Psoas muscle (tissue), 8 donors: ENCODE data around the gene TRIM71. TPM values are rescaled to one million over a fixed set of nuclear protein-coding genes. Genes with fewer than 3 reads are reported as not detected.
"Not testable (repeated sequence)": the region's sequence is repeated elsewhere in the genome, so short reads cannot be mapped to it uniquely, and the experiment has no call there.

Experiments
- ATAC-seq, 4 donors: fragments of 200-7000 bp; cut with Tn5 transposase; one replicate each; pipeline ENCODE4 v1.9.1; 2020; ENCODE audit warnings: moderate library complexity in 3 of 4, mild to moderate bottlenecking in 2 of 4
- DNase-seq, 2 donors: peaks; one replicate each; pipeline ENCODE4 v3.0.0-alpha.2; 2020
- H3K27ac ChIP-seq: fragments of 200-600 bp; one replicate; pipeline ENCODE4 v1.8.0; 2022
- H3K27me3 ChIP-seq, 3 donors: fragments of 200-600 bp in 1 of 3; one replicate each; pipeline versions ENCODE4 v1.6.1 to v1.8.0; 2013 to 2022; ENCODE audit warnings: low read length in 2 of 3, mild to moderate bottlenecking in 2 of 3, moderate library complexity in 1 of 3; ENCODE audit not compliant: insufficient read depth in 3 of 3
- H3K36me3 ChIP-seq, 2 donors: fragments of 200-600 bp in 1 of 2; one replicate each; pipeline versions ENCODE4 v1.6.1 to v1.8.0; 2013 to 2022; ENCODE audit warnings: low read depth in 1 of 2, mild to moderate bottlenecking in 1 of 2, moderate library complexity in 1 of 2; ENCODE audit not compliant: insufficient read depth in 1 of 2
- H3K4me1 ChIP-seq: fragments of 200-600 bp; one replicate; pipeline ENCODE4 v1.8.0; 2022
- H3K4me3 ChIP-seq: fragments of 200-600 bp; one replicate; pipeline ENCODE4 v1.8.0; 2022; ENCODE audit warnings: mild to moderate bottlenecking
- H3K9me3 ChIP-seq: fragments of 200-600 bp; one replicate; pipeline ENCODE4 v1.8.0; 2022
- WGBS, 3 donors: extraction: QIAGEN DNeasy Blood & Tissue Kit; methylation state at CpG; one replicate each; pipeline versions ENCODE4 v1.1.6 to v1.1.7; 2013; 5-methylcytosine and 5-hydroxymethylcytosine counted together
- intact Hi-C, 2 donors: fragments of 100-400 bp; cut with DNase I; formaldehyde crosslinking; loops; one replicate each; pipeline versions ENCODE4 v1.11.0 to v1.14.2; 2022
- polyA plus RNA-seq, 3 donors: library from polyadenylated mRNA; stranded (reverse); fragments of 200-250 nt; gene quantifications; one replicate each; pipeline ENCODE4 v1.2.3, GENCODE V29; 2013
- total RNA-seq, 4 donors: library from RNA; stranded (reverse); fragmentation: NEBNext Ultra II Directional in 2 of 4; extraction: Animal tissue kit (Norgen Biotek cat#: 25700) in 2 of 4; gene quantifications; one replicate each; pipeline versions ENCODE4 v1.2.1 to v1.2.4, GENCODE V29; 2021 to 2023
- TF ChIP-seq, protein P1 (sequence below): fragments of 200-600 bp; IDR thresholded peaks from one replicate; pipeline ENCODE4 v1.8.0; 2022; ENCODE audit warnings: antibody characterized with exemption
- donor health status: healthy with polysubstance abuse.
- donor health status: DM: no; HTN: no; CAD: no; lungs with moderate emphysema.
- donor health status: Bipolar disorder and iron deficiency.
- donor health status: healthy.
- donor health status: DM: yes; HTN: yes; CAD: no.
- donor health status: DM: no; HTN: no; CAD: no.
- donor health status: DM: no; HTN: no; CAD: no.
- donor health status: DM: yes; HTN: yes; CAD: no.

TRIM71 gene
- total and polyA plus RNA-seq, 7 donors: 0.01 TPM; not detected in 6

DNA sequence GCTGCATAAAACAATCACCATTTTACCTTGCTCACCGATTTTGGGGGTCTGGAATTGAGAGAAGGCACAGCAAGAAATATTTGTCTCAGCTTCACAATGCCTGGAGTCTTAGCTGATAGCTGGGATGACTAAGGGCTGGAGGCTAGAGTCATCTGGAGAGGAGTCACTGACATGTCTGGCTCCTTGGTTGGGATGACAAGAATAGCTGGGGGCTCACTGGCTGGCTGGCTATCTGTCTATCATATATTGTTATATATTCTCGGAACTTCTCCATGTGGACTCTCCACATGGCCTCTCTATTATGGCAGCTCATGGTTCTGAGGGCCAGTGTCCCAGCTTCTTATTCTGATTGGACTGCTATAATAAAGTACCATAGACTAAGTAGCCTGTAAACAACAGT lies 20.0 kb upstream of the TRIM71 start:
- Histone ChIP-seq H3K9me3 (no peaks in the 10 kb centered on the region), H3K27ac (no peak overlapping the region), H3K36me3 (no peaks in the 10 kb centered on the region), H3K27me3 (no peaks in the 10 kb centered on the region), H3K4me3 (no peak overlapping the region), H3K4me1 (no peaks in the 10 kb centered on the region)
- intact Hi-C loops: no loop called here
- WGBS, 3 donors: 85 to 92% (median 86%) methylated on average over 2 of the region's 2 CpGs
- DNase-seq (no peak), ATAC-seq (no peak)
- TF ChIP-seq, protein P1, sequence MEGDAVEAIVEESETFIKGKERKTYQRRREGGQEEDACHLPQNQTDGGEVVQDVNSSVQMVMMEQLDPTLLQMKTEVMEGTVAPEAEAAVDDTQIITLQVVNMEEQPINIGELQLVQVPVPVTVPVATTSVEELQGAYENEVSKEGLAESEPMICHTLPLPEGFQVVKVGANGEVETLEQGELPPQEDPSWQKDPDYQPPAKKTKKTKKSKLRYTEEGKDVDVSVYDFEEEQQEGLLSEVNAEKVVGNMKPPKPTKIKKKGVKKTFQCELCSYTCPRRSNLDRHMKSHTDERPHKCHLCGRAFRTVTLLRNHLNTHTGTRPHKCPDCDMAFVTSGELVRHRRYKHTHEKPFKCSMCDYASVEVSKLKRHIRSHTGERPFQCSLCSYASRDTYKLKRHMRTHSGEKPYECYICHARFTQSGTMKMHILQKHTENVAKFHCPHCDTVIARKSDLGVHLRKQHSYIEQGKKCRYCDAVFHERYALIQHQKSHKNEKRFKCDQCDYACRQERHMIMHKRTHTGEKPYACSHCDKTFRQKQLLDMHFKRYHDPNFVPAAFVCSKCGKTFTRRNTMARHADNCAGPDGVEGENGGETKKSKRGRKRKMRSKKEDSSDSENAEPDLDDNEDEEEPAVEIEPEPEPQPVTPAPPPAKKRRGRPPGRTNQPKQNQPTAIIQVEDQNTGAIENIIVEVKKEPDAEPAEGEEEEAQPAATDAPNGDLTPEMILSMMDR: no peak

DNA sequence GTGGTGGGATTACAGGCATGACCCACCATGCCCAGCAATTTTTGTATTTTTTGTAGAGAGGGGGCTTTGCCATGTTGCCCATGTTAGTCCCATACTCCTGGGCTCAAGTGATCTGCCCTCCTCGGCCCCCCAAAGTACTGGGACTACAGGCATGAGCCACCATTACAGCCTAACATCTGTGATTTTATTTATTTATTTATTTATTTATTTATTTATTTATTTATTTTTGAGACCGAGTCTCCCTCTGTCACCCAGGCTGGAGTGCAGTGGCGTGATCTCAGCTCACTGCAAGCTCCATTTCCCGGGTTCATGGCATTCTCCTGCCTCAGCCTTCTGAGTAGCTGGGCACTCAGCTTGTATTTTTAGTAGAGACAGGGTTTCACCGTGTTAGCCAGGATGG lies 16.4 kb upstream of the TRIM71 start:
- H3K4me1 ChIP-seq, DNase-seq, H3K27me3 ChIP-seq, ATAC-seq, H3K9me3 ChIP-seq, intact Hi-C loops, H3K27ac ChIP-seq, H3K4me3 ChIP-seq, H3K36me3 ChIP-seq: not testable (repeated sequence)
- WGBS, 3 donors: 79 to 88% (median 81%) methylated on average over 5 of the region's 5 CpGs

DNA sequence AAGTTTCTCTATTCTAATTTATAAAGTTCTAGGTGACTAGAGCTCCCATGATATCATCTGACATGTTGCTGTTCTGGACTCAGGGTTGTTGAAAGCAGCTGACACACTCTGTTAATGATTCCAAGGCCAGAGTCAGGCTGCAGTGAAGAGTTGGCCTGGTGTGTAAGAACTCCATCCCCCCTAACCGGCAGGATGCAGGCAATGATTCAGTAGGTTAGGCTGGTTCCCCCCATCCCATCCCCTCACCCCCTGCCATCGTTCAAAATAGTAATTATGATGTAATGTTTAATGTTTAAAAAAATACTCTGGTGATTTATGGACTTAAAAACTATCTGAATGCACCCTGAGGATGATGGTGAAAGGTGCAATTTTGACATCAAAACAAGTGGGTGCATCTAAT lies 4.6 kb upstream of the TRIM71 start:
- Histone ChIP-seq H3K36me3 (no peaks in the 10 kb centered on the region), H3K4me1 (peaks cover 6% of the 10 kb centered on the region), H3K4me3 (no peak overlapping the region), H3K27ac (no peak overlapping the region), H3K27me3 (peaks cover 0 to 34% (median 15%) of the 10 kb centered on the region in 3 donors), H3K9me3 (no peaks in the 10 kb centered on the region)
- ATAC-seq (no peak), DNase-seq (no peak)
- TF ChIP-seq, protein P1: no peak
- intact Hi-C loops: no loop called here
- 10 to 30% (median 16%) methylated on average over 2 of the region's 2 CpGs for WGBS, 3 donors

DNA sequence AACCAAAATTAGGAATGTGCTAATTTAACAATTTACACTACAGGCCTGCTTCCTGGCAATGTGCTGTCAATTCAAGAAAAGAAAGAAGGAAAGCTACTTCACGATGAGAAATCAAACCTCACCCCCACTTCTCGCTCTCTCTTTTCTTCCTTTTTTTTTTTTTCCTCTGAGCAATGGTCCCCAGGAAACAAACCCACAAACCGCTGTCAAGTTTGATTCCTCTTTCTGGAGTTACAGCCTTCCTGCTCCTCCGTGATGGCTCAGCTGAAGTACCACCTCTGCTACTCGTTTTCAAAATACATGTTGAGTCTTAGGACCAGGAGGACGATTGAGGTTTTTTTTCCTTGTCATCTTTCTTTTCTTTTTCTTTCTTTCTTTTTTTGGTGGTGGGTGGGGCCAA lies 3.4 kb upstream of the TRIM71 start:
- TF ChIP-seq, protein P1: no peak
- DNase-seq (no peak), ATAC-seq (no peak)
- peaks cover 6% of the 10 kb centered on the region for H3K4me1 ChIP-seq
- intact Hi-C loops: no loop called here
- peaks cover 5 to 46% (median 26%) of the 10 kb centered on the region in 3 donors for H3K27me3 ChIP-seq
- no peak overlapping the region for H3K27ac ChIP-seq
- WGBS, 3 donors: 68 to 72% (median 70%) methylated on average over 6 of the region's 6 CpGs
- H3K36me3 ChIP-seq: no peaks in the 10 kb centered on the region
- H3K4me3 ChIP-seq: no peak overlapping the region
- no peaks in the 10 kb centered on the region for H3K9me3 ChIP-seq

DNA sequence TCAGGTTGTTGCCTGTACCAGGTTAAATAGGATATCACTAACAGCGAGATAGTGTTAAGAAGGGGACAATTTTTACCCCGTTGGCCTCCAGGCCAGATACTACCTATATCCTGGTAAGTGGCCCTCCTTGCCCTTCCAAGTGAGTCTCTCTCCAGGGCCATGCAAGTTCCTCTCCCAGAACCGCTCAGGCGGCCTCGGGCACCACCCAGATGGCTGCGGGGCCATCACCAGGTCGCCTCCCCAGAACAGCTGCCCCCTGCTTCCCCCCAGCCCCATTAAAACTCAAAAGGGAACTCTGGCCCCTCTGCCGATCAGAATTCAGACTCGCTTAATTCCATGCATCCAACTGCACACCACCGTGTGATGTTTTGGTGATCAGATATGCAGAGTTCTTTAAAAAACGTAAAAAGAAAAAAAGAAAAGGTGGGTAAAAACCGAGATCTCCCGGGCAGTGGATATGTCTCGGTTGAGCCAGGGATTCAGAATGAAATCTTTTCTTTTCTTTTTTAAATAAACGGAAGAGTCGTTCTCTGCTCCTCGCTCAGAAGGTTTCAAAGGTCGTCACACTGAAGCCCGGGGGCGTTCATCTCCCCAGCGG lies 1.9 kb upstream of the TRIM71 start:
- Histone ChIP-seq H3K4me3 (no peak overlapping the region), H3K27me3 (peaks cover 8 to 62% (median 29%) of the 10 kb centered on the region in 3 donors), H3K27ac (no peak overlapping the region), H3K4me1 (peaks cover 6% of the 10 kb centered on the region), H3K36me3 (no peaks in the 10 kb centered on the region), H3K9me3 (no peaks in the 10 kb centered on the region)
- intact Hi-C loops: no loop called here
- TF ChIP-seq, protein P1: no peak
- ATAC-seq: no peak
- DNase-seq: no peak
- 20 to 23% (median 21%) methylated on average over 20 to 21 of the region's 21 CpGs for WGBS, 3 donors
